Activated CD4-positive, alpha-beta T cell treated with anti-CD3 and anti-CD28 coated beads, Interleukin-2, amount 50 U/mL, for 4 hours (primary cell): ENCODE results near the gene SEC24D.

Experiments used
- DNase-seq, 2 experiments: peaks; one replicate each; pipeline ENCODE4 v3.0.0-alpha.2; 2020

SEC24D gene

DNA sequence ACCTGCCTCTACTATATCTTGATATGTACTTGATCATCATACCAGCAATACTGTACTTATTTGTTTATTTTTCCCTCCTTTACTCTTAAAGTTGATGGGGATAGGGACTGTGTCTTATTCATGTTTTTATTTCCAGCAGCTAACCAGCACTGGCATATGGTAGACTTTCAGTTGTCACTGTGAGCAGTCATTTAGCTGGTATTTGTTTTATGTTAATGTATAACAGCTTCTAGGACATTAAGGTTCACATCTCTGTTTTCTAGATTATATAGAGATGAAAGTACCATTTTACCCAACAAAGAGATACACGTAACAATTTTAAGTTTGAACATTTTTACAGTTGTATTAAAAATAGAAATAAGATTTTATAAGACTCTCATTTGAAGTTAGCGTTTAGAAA is 132.8 kb downstream of the SEC24D start:
- DNase-seq: no peak

DNA sequence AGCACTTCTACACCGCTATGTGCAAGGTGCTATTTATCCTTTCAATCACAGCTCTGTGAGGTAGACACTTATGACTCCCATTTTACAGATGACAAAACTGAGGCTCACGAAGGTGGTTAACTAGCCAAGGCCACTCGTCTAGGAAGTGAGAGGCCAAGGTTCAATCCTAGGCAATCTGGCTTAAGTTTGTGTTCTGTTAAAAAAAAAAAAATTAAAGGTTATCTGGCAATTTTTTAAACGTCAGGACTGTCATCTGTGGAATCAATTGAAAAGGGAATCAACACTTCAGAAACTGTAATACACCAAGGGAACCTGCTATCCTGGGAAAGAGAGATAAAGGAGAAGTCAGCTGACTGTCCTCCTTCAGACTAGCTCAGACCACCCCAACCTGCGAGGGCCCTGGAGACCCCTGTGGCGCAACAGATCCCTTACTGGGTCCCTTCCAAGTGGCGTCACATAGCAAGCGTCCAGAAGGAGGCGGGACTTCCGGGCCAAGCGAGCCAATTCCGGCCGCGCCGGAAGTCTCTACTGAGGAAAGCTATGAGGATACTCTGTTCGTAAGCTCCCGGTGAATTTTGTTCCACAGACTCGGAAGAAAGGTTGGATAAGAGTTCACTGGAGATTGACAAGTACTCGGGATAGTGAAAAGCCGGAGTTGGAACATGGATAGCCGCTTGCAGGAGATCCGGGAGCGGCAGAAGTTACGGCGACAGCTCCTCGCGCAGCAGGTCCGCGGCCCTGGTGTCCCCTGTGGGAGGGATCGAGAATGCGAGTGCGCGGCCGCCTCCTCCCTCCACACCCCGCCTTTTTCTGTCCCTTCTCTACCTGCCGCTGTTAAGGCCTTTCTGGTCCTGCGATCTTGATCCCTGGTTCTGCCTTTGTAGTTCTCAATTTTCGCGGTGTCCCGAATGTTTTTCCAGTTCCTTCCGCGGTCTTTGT is 150.8 kb downstream of the SEC24D start, which contains the start of gene METTL14:
METTL14 (plus strand) TSS at position 520 of the 939 bp plus-strand sequence; CDS start at position 663, 143 bp downstream.
- peak; percentile 77 to 80 for DNase-seq

DNA sequence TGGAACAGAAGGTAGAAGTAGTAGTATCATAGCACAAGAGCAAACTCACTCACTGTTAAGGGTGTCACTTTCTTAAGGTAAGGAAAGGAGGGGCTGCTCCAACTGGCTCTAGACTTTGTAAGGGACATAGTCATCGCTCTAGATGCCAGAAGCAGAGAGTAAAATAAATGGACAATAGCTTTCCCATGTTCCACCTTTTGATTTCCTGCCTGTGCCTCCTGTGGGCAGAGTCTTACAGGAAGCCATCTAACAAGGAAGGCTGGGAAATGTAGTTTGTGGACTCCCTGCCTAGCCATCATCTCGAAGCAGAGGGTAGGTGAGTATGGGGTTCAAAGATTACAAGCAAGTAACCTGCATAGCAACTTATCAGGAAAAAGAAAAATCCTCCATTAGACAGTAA is 152.4 kb downstream of the SEC24D start:
- DNase-seq: no peak

DNA sequence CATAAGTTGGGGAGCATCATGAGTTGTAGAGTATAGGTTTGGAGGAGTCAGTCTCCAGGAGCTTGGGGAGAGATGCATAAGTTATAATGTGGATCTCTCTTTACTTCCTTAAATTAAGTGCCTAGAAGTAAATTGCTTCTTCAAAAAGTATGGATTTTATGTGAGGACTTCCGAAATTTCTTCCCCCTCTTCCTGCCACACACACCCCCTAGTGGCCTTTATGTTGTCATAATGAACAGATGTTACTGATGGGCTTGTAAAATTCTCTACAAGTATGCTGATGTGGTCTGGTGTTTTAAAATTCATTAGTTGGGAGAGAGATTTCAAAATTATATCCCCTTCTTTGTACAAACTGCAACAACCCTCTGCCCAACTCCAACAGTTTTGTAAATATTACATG is 153.0 kb downstream of the SEC24D start:
- DNase-seq: no peak

DNA sequence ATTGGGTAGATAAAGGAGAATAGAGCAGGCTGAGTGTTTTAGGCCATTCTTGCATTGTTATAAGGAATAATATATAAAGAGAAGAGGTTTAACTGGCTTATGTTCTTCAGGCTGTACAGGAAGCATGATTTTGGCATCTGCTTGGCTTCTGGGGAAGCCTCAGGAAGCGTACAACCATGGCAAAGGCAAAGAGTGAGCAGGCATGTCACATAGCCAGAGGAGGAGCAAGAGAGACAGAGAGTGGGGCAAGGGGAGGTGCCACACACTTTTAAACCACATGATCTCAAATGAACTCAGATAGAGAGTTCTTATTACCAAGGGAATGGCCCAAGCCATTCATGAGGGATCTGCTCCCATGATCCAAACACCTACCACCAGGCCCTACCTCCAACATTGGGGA is 155.1 kb downstream of the SEC24D start:
- DNase-seq: no peak

DNA sequence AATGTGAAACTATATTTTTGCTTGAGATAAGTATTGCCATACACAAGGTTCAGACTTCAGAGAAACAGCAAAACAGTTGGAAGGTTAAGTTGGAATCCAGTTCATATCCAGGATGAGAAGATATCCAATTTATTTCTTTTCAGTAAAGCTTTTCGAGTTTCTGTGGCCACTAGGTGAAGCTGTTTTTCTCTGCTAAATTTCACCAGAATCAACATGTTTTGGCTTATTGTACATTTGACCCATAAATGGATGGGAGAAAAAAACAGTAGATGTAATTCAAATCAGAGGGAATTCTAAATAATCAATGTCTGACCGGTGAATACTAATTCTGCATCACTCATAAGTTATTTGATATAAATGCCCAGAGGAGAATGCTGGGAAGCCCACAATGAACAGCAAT is 159.8 kb downstream of the SEC24D start:
- DNase-seq: no peak
